ENCODE measurements around the gene TFF2.

The TFF2 gene

GRCh38 chr21:42305707-42306147 is 45.1 kb downstream of the TFF2 start:
- no peak for DNase-seq (ENCODE audit: low read depth)

GRCh38 chr21:42304556-42305454 is 46.0 kb downstream of the TFF2 start:
- DNase-seq (ENCODE audit: low read depth): no peak

- DNase-seq (ENCODE audit: low read depth): no peak
Measured at GRCh38 chr21:42303443-42303842, 47.4 kb downstream of the TFF2 start.

- DNase-seq (ENCODE audit: low read depth): no peak
Measured at GRCh38 chr21:42302794-42303193, 48.0 kb downstream of the TFF2 start.

- DNase-seq (ENCODE audit: low read depth): no peak
Measured at GRCh38 chr21:42302076-42302650, 48.6 kb downstream of the TFF2 start.

GRCh38 chr21:42301371-42302075 is 49.3 kb downstream of the TFF2 start:
- DNase-seq (ENCODE audit: low read depth): no peak

GRCh38 chr21:42300956-42301355 is 49.8 kb downstream of the TFF2 start:
- DNase-seq (ENCODE audit: low read depth): no peak

GRCh38 chr21:42300045-42300583 is 50.7 kb downstream of the TFF2 start:
- DNase-seq (ENCODE audit: low read depth): no peak

GRCh38 chr21:42299324-42300044 is 51.3 kb downstream of the TFF2 start:
- no peak for DNase-seq (ENCODE audit: low read depth)

- no peak for DNase-seq (ENCODE audit: low read depth)
Measured at GRCh38 chr21:42298657-42299056, 52.1 kb downstream of the TFF2 start.

- DNase-seq (ENCODE audit: low read depth): no peak
Measured at GRCh38 chr21:42298237-42298636, 52.6 kb downstream of the TFF2 start.

- no peak for DNase-seq (ENCODE audit: low read depth)
Measured at GRCh38 chr21:42297377-42297776, 53.4 kb downstream of the TFF2 start.

- DNase-seq (ENCODE audit: low read depth): no peak
Measured at GRCh38 chr21:42296501-42296900, 54.3 kb downstream of the TFF2 start.
